ENCODE results near the gene NDUFAF8. TPM values are rescaled to one million over a fixed set of nuclear protein-coding genes. Genes with fewer than 3 reads are reported as not detected.

Gene NDUFAF8
- total RNA-seq, 1 donor from 2014 or later: 58.1 TPM

- H3K27ac Mint-ChIP-seq: no peak overlapping the region
- H3K4me3 Mint-ChIP-seq (ENCODE audit: low read depth): no peak overlapping the region
- DNase-seq (ENCODE audit: low spot score): no peak
- H3K4me1 Mint-ChIP-seq (ENCODE audit: low read depth): no peaks in the 10 kb centered on the region
- intact Hi-C loops (cut with micrococcal nuclease): no loop called here
- peaks cover 63% of the 10 kb centered on the region for H3K36me3 Mint-ChIP-seq (ENCODE audit: low read depth)
- H3K9me3 Mint-ChIP-seq: no peaks in the 10 kb centered on the region
- no peaks in the 10 kb centered on the region for H3K27me3 Mint-ChIP-seq (ENCODE audit: low read depth)
Measured at GRCh38 chr17:81273698-81274470, 34.8 kb downstream of the NDUFAF8 start.

- DNase-seq (ENCODE audit: low spot score): no peak
- H3K36me3 Mint-ChIP-seq (ENCODE audit: low read depth): peaks cover 62% of the 10 kb centered on the region
- H3K4me1 Mint-ChIP-seq (ENCODE audit: low read depth): no peaks in the 10 kb centered on the region
- intact Hi-C loops (cut with micrococcal nuclease): no loop called here
- no peaks in the 10 kb centered on the region for H3K27me3 Mint-ChIP-seq (ENCODE audit: low read depth)
- H3K9me3 Mint-ChIP-seq: no peaks in the 10 kb centered on the region
- no peak overlapping the region for H3K27ac Mint-ChIP-seq
- no peak overlapping the region for H3K4me3 Mint-ChIP-seq (ENCODE audit: low read depth)
Measured at GRCh38 chr17:81274471-81274855, 35.3 kb downstream of the NDUFAF8 start.

- Mint-ChIP-seq H3K4me3 (ENCODE audit: low read depth) (no peak overlapping the region), H3K9me3 (no peaks in the 10 kb centered on the region), H3K27me3 (ENCODE audit: low read depth) (no peaks in the 10 kb centered on the region), H3K4me1 (ENCODE audit: low read depth) (no peaks in the 10 kb centered on the region), H3K36me3 (ENCODE audit: low read depth) (peaks cover 55% of the 10 kb centered on the region), H3K27ac (no peak overlapping the region)
- no peak for DNase-seq (ENCODE audit: low spot score)
- intact Hi-C loops (cut with micrococcal nuclease): no loop called here
Measured at GRCh38 chr17:81276781-81277180, 37.7 kb downstream of the NDUFAF8 start.

GRCh38 chr17:81277421-81277820 lies 38.3 kb downstream of the NDUFAF8 start:
- no peak overlapping the region for H3K4me3 Mint-ChIP-seq (ENCODE audit: low read depth)
- intact Hi-C loops (cut with micrococcal nuclease): no loop called here
- no peaks in the 10 kb centered on the region for H3K27me3 Mint-ChIP-seq (ENCODE audit: low read depth)
- no peaks in the 10 kb centered on the region for H3K9me3 Mint-ChIP-seq
- no peak overlapping the region for H3K27ac Mint-ChIP-seq
- H3K36me3 Mint-ChIP-seq (ENCODE audit: low read depth): peaks cover 55% of the 10 kb centered on the region
- no peak for DNase-seq (ENCODE audit: low spot score)
- H3K4me1 Mint-ChIP-seq (ENCODE audit: low read depth): no peaks in the 10 kb centered on the region

GRCh38 chr17:81277946-81278693 lies 39.0 kb downstream of the NDUFAF8 start:
- peaks cover 50% of the 10 kb centered on the region for H3K36me3 Mint-ChIP-seq (ENCODE audit: low read depth)
- intact Hi-C loops (cut with micrococcal nuclease): no loop called here
- no peak for DNase-seq (ENCODE audit: low spot score)
- no peaks in the 10 kb centered on the region for H3K27me3 Mint-ChIP-seq (ENCODE audit: low read depth)
- H3K4me3 Mint-ChIP-seq (ENCODE audit: low read depth): no peak overlapping the region
- no peaks in the 10 kb centered on the region for H3K4me1 Mint-ChIP-seq (ENCODE audit: low read depth)
- H3K27ac Mint-ChIP-seq: no peak overlapping the region
- H3K9me3 Mint-ChIP-seq: no peaks in the 10 kb centered on the region

GRCh38 chr17:81278831-81279230 lies 39.7 kb downstream of the NDUFAF8 start:
- Mint-ChIP-seq H3K4me3 (ENCODE audit: low read depth) (no peak overlapping the region), H3K27ac (no peak overlapping the region), H3K4me1 (ENCODE audit: low read depth) (no peaks in the 10 kb centered on the region), H3K9me3 (no peaks in the 10 kb centered on the region), H3K36me3 (ENCODE audit: low read depth) (peaks cover 47% of the 10 kb centered on the region), H3K27me3 (ENCODE audit: low read depth) (no peaks in the 10 kb centered on the region)
- no peak for DNase-seq (ENCODE audit: low spot score)
- intact Hi-C loops (cut with micrococcal nuclease): no loop called here

GRCh38 chr17:81279278-81280275 lies 40.5 kb downstream of the NDUFAF8 start:
- no peak for DNase-seq (ENCODE audit: low spot score)
- Mint-ChIP-seq H3K27ac (no peak overlapping the region), H3K27me3 (ENCODE audit: low read depth) (no peaks in the 10 kb centered on the region), H3K4me1 (ENCODE audit: low read depth) (peaks cover 2% of the 10 kb centered on the region), H3K36me3 (ENCODE audit: low read depth) (peaks cover 50% of the 10 kb centered on the region), H3K9me3 (no peaks in the 10 kb centered on the region), H3K4me3 (ENCODE audit: low read depth) (no peak overlapping the region)
- intact Hi-C loops (cut with micrococcal nuclease): no loop called here

GRCh38 chr17:81280571-81280970 lies 41.5 kb downstream of the NDUFAF8 start:
- Mint-ChIP-seq H3K27ac (no peak overlapping the region), H3K4me1 (ENCODE audit: low read depth) (peaks cover 8% of the 10 kb centered on the region), H3K27me3 (ENCODE audit: low read depth) (no peaks in the 10 kb centered on the region), H3K9me3 (no peaks in the 10 kb centered on the region), H3K36me3 (ENCODE audit: low read depth) (peaks cover 54% of the 10 kb centered on the region), H3K4me3 (ENCODE audit: low read depth) (no peak overlapping the region)
- no peak for DNase-seq (ENCODE audit: low spot score)
- intact Hi-C loops (cut with micrococcal nuclease): no loop called here

GRCh38 chr17:81282141-81282540 lies 43.0 kb downstream of the NDUFAF8 start:
- Mint-ChIP-seq H3K36me3 (ENCODE audit: low read depth) (peaks cover 47% of the 10 kb centered on the region), H3K4me3 (ENCODE audit: low read depth) (no peak overlapping the region), H3K27me3 (ENCODE audit: low read depth) (no peaks in the 10 kb centered on the region), H3K27ac (no peak overlapping the region), H3K9me3 (no peaks in the 10 kb centered on the region), H3K4me1 (ENCODE audit: low read depth) (peaks cover 10% of the 10 kb centered on the region)
- intact Hi-C loops (cut with micrococcal nuclease): no loop called here
- DNase-seq (ENCODE audit: low spot score): no peak

- peaks cover 50% of the 10 kb centered on the region for H3K36me3 Mint-ChIP-seq (ENCODE audit: low read depth)
- H3K27ac Mint-ChIP-seq: no peak overlapping the region
- H3K9me3 Mint-ChIP-seq: no peaks in the 10 kb centered on the region
- H3K27me3 Mint-ChIP-seq (ENCODE audit: low read depth): no peaks in the 10 kb centered on the region
- peaks cover 12% of the 10 kb centered on the region for H3K4me1 Mint-ChIP-seq (ENCODE audit: low read depth)
- no peak for DNase-seq (ENCODE audit: low spot score)
- intact Hi-C loops (cut with micrococcal nuclease): no loop called here
- H3K4me3 Mint-ChIP-seq (ENCODE audit: low read depth): no peak overlapping the region
Measured at GRCh38 chr17:81282876-81283275, 43.8 kb downstream of the NDUFAF8 start.

- Mint-ChIP-seq H3K36me3 (ENCODE audit: low read depth) (peaks cover 46% of the 10 kb centered on the region), H3K27ac (peak overlapping the region; percentile 95), H3K4me3 (ENCODE audit: low read depth) (peak overlapping the region; percentile 86), H3K9me3 (no peaks in the 10 kb centered on the region), H3K4me1 (ENCODE audit: low read depth) (peaks cover 12% of the 10 kb centered on the region), H3K27me3 (ENCODE audit: low read depth) (no peaks in the 10 kb centered on the region)
- intact Hi-C loops (cut with micrococcal nuclease): loop anchor here (1.0 kb wide), 1 partner anchor 10 kb away; the partner anchor contains the start of gene SLC38A10
- peak; percentile 49 for DNase-seq (ENCODE audit: low spot score)
Measured at GRCh38 chr17:81285179-81285878, 46.2 kb downstream of the NDUFAF8 start.

- H3K9me3 Mint-ChIP-seq: no peaks in the 10 kb centered on the region
- H3K4me1 Mint-ChIP-seq (ENCODE audit: low read depth): peaks cover 12% of the 10 kb centered on the region
- H3K27me3 Mint-ChIP-seq (ENCODE audit: low read depth): no peaks in the 10 kb centered on the region
- H3K36me3 Mint-ChIP-seq (ENCODE audit: low read depth): peaks cover 46% of the 10 kb centered on the region
- peak overlapping the region; percentile 95 for H3K27ac Mint-ChIP-seq
- intact Hi-C loops (cut with micrococcal nuclease): loop anchor here (1.0 kb wide), 1 partner anchor 9 kb away; the partner anchor contains the start of gene SLC38A10
- no peak for DNase-seq (ENCODE audit: low spot score)
- peak overlapping the region; percentile 86 for H3K4me3 Mint-ChIP-seq (ENCODE audit: low read depth)
Measured at GRCh38 chr17:81285894-81286293, 46.8 kb downstream of the NDUFAF8 start.

Data from activated T-helper 2 cell treated with anti-CD3 and anti-CD28 coated beads, Interferon-gamma antibody, Interleukin-2, Interleukin-4, amounts not matched to agents 10 μg/mL and 5 μg/mL and 100 μg/mL, durations not matched to agents 14 hours and 24 hours and 36 hours (primary cell).